Activated T-cell treated with anti-CD3 and anti-CD28 coated beads for 4 hours (primary cell): ENCODE measurements around the gene STAT6.
"Not testable (repeated sequence)": the region's sequence is repeated elsewhere in the genome, so short reads cannot be mapped to it uniquely, and the experiment has no call there.

Experiments
- DNase-seq: peaks from one replicate; pipeline ENCODE4 v3.0.0-alpha.2; 2020

Gene STAT6

DNA sequence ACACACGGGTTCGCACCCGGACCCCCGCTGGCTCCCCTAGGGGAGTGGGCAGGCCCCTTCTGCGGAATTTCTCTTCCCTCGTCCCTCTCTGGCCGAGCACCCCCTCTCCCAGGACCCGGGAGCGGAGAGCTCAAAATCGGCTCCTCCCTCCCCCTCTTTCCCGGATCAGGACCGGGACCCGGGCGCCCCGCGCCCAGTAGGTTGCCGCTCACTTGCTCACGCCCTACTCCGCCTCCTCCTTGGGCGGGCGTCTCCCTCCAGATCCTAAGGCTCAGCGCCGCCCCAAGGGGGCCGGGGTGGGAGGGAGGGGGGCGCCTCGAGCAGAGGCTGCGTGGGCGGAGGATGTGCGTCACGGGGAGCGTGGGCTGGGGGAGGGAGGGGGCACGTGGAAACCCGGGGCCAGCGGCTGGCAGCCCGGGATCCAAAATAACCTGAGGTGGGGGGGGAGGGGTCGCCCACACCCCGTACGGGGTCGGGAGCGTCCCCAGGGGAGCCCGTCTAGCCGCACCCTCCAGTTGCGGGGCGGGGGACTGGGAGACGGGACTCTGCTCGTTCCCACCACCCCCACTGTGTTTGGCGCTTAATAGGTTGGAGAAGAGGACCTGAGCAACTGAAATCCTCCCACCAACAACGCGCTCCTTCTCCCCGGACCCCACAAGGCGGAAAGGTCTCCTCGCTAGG, 24.0 kb downstream of the STAT6 start:
- peak; percentile 98 for DNase-seq

GRCh38 chr12:57086493-57087009, 24.6 kb downstream of the STAT6 start:
- peak; percentile 73 for DNase-seq

GRCh38 chr12:57085999-57086492, 25.1 kb downstream of the STAT6 start:
- DNase-seq: no peak

GRCh38 chr12:57080855-57081254, 30.3 kb downstream of the STAT6 start:
- no peak for DNase-seq

DNA sequence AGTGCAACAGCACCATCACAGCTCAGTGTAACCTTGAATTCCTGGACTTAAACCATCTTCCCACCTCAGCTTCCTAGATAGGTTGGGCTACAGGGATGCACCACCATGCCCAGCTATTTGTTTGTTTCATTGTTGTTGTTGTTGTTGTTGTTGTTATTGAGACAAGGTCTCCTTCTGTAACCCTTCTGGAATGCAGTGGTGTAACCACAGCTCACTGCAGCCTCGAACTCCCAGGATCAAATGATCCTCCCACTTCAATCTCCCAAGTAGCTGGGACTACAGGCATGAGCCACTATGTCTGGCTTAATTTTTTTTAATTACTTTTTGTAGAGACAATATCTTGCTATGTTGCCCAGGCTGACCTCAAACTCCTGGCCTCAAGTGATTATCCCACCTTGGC, 31.3 kb downstream of the STAT6 start:
- DNase-seq: no peak

GRCh38 chr12:57078519-57079404, 32.4 kb downstream of the STAT6 start, which contains the start of gene NEMP1:
TSS of gene NEMP1 (minus strand) at chr12:57078791. CDS start at chr12:57078745, 46 bp downstream.
- peak; percentile 88 for DNase-seq

- not testable (repeated sequence) for DNase-seq
Observed at GRCh38 chr12:57073566-57074450, 37.4 kb downstream of the STAT6 start.

DNA sequence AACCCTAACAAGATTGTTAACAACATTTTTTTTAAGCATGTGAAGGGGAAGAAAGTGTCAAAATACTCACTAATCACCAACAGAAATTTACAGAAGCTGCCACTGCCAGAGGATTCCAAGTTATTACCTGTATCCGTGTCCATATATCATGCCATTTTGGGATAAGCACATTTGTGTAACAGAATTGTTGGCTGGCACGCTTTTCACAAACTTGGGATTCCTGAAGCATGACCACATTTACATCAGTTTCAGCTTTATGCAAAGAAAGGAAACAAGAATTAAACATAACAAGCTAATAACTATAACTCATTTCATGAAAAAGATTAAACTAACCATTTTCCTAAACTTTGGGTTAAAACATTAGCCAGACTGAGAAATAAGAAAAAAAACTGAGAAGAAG, 38.5 kb downstream of the STAT6 start:
- DNase-seq: no peak

GRCh38 chr12:57069523-57069922, 41.6 kb downstream of the STAT6 start:
- DNase-seq: peak; percentile 50

DNA sequence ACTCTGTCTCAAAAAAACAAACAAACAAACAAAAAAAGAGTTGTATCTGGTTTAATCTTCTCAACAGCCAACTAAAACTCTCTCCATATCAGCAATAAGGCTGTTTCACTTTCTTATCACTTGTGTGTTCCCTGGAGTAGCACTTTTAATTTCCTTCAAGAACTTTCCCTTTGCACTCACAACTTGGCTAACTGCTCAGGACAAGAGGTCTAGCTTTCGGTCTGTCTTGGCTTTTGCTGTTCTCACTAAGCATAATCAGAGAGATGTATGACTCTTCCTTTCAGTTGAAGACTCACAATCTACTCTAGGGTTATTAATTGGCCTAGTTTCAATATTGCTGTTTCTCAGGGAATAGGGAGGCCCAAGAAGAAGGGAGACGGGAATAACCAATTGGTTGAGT, 44.9 kb downstream of the STAT6 start:
- no peak for DNase-seq

DNA sequence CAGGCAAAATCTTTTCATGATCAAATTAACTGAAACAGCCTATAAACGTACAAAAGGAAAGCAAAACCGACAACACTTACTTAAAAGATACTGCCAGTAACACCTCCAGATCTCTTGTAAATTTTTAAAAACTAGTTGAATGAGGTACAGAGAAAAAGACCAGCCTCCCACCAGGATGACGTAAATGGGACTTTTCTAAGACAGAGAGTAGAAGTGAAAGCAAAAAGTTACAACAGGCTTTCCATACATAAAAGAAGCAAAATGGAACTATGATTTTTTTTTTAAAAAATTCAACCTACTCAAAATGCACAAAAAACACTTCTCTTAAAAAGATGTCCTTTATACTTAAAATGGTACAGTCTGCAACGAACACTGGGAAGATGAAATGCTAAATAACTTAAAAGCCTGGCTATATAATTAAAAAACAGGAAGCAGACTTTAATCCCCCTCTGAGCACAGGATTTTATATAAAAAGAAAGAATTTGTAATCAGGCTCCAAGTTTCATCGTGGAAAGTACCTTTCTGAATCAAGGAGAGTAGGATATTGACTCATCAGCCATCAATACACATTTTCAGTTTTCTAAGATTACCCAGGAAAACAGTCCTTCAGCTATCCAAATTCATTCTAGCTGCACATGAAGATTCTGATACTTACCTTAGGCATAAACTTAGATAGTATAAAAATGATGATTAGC, 47.0 kb downstream of the STAT6 start:
- DNase-seq: peak; percentile 44

GRCh38 chr12:57058454-57058853, 52.7 kb downstream of the STAT6 start:
- DNase-seq: no peak

- DNase-seq: no peak
Observed at GRCh38 chr12:57057067-57057751, 54.0 kb downstream of the STAT6 start.

- DNase-seq: no peak
Observed at GRCh38 chr12:57055824-57056223, 55.3 kb downstream of the STAT6 start.

DNA sequence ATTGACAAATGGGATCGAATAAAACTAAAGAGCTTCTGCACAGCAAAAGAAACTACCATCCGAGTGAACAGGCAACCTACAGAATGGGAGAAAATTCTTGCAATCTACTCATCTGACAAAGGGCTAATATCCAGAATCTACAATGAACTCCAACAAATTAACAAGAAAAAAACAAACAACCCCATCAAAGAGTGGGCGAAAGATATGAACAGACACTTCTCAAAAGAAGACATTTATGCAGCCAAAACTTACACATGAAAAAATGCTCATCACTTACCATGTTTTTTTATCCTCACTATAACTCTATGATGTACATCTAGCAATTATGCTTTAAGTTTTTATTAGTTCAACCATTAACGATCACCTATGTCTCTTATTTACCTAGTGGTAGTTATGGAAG, 57.3 kb downstream of the STAT6 start:
- not testable (repeated sequence) for DNase-seq

GRCh38 chr12:57053146-57053545, 58.0 kb downstream of the STAT6 start:
- DNase-seq: not testable (repeated sequence)

DNA sequence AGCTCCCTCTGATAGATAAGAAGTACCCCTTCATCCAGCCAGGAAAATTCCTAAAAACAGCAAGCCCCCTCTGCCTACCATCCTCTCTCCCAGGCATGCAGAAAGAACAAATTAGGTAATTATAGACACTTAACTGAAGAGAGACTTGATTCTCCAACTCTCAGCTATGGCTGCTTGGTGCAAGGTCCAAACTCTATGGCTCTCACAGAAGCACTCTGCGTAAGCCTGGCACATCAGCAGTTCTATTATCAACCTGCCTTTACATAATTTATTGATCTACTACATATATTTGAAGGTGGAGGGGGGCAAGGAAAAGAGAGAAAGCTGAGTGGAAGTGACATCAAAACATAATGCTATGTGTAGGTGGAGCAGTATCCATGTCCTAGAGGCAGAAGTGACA, 60.2 kb downstream of the STAT6 start:
- no peak for DNase-seq

DNA sequence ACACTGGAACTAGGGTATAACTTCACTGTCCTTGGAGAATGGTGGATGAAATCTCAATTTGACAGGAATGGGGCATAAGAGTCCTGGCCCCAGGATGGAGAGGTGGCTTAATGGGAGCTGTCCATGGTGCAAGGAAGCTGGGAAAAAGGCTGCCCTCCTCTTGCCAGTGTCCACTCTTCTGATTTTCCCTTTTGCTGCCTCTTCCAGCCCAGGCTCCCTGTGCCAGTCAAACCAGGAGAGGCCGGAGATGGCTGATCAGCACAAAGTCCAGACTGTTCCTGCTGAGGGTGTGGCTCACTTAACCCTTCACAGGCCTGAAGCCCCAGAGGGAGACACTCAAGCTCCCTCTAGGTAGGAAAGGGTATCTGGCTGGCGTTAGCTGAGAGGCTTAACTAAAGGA, 61.3 kb downstream of the STAT6 start, which contains the start of gene MYO1A:
Gene MYO1A (minus strand): TSS at position 240 of the 400 bp plus-strand sequence. CDS start 1,806 bp downstream, outside the sequence.
- no peak for DNase-seq

GRCh38 chr12:57049119-57049446, 62.1 kb downstream of the STAT6 start:
- no peak for DNase-seq

GRCh38 chr12:57048423-57049118, 62.6 kb downstream of the STAT6 start:
- no peak for DNase-seq

GRCh38 chr12:57047981-57048380, 63.2 kb downstream of the STAT6 start:
- no peak for DNase-seq
